ENCODE data around the gene ISG15.

ISG15 gene

GRCh38 chr1:1049318-1050165 is 36.2 kb downstream of the ISG15 start:
- Histone ChIP-seq H3K27me3 (replicated peaks) (no peaks in the 10 kb centered on the region), H3K27ac (no peak overlapping the region), H3K36me3 (replicated peaks) (peaks cover 69% of the 10 kb centered on the region), H3K4me3 (ENCODE audit: low read depth, low read length) (no peak overlapping the region)
- in situ Hi-C loops (cut with HindIII; ENCODE audit: low pct_ligation_motif_present, low sequenced_read_pairs): no loop called here
- DNase-seq: no peak
- no peak for TF ChIP-seq CTCF (IDR thresholded peaks at IDR 0.05; ENCODE audit: low read depth, low read length, missing control alignments)

- Histone ChIP-seq H3K4me3 (ENCODE audit: low read depth, low read length) (no peak overlapping the region), H3K27me3 (replicated peaks) (no peaks in the 10 kb centered on the region), H3K36me3 (replicated peaks) (peaks cover 70% of the 10 kb centered on the region), H3K27ac (no peak overlapping the region)
- no peak for DNase-seq
- in situ Hi-C loops (cut with HindIII; ENCODE audit: low pct_ligation_motif_present, low sequenced_read_pairs): no loop called here
- TF ChIP-seq CTCF (IDR thresholded peaks at IDR 0.05; ENCODE audit: low read depth, low read length, missing control alignments): no peak
Measured at GRCh38 chr1:1050577-1051052, 37.3 kb downstream of the ISG15 start.

GRCh38 chr1:1051127-1051810 is 38.0 kb downstream of the ISG15 start:
- DNase-seq: no peak
- no peak for TF ChIP-seq CTCF (IDR thresholded peaks at IDR 0.05; ENCODE audit: low read depth, low read length, missing control alignments)
- no peak overlapping the region for H3K4me3 ChIP-seq (ENCODE audit: low read depth, low read length)
- in situ Hi-C loops (cut with HindIII; ENCODE audit: low pct_ligation_motif_present, low sequenced_read_pairs): no loop called here
- no peak overlapping the region for H3K27ac ChIP-seq
- peaks cover 64% of the 10 kb centered on the region for H3K36me3 ChIP-seq (replicated peaks)
- H3K27me3 ChIP-seq (replicated peaks): no peaks in the 10 kb centered on the region

GRCh38 chr1:1052003-1052840 is 38.9 kb downstream of the ISG15 start:
- Histone ChIP-seq H3K27me3 (replicated peaks) (no peaks in the 10 kb centered on the region), H3K36me3 (replicated peaks) (peaks cover 55% of the 10 kb centered on the region), H3K27ac (no peak overlapping the region), H3K4me3 (ENCODE audit: low read depth, low read length) (no peak overlapping the region)
- no peak for DNase-seq
- no peak for TF ChIP-seq CTCF (IDR thresholded peaks at IDR 0.05; ENCODE audit: low read depth, low read length, missing control alignments)
- in situ Hi-C loops (cut with HindIII; ENCODE audit: low pct_ligation_motif_present, low sequenced_read_pairs): no loop called here

- in situ Hi-C loops (cut with HindIII; ENCODE audit: low pct_ligation_motif_present, low sequenced_read_pairs): no loop called here
- no peak for TF ChIP-seq CTCF (IDR thresholded peaks at IDR 0.05; ENCODE audit: low read depth, low read length, missing control alignments)
- DNase-seq: no peak
- Histone ChIP-seq H3K36me3 (replicated peaks) (peaks cover 50% of the 10 kb centered on the region), H3K4me3 (ENCODE audit: low read depth, low read length) (no peak overlapping the region), H3K27me3 (replicated peaks) (no peaks in the 10 kb centered on the region), H3K27ac (no peak overlapping the region)
Measured at GRCh38 chr1:1053022-1053421, 39.7 kb downstream of the ISG15 start.
